Spleen (tissue), 7 donors: ENCODE data around the gene MICAL3.

Experiments used
- CTCF ChIP-seq, 11 experiments: fragments of 200-600 bp in 7 of 11; fragments of 450-650 bp in 4 of 11; sonication (generic) in 4 of 11; IDR thresholded peaks in 8 of 11; conservative IDR thresholded peaks in 3 of 11; 1 replicate in 7 of 11; 2 replicates in 4 of 11; pipeline versions ENCODE4 v1.4.0 to v1.8.0; 2016 to 2021; ENCODE audit warnings: antibody characterized with exemption in 11 of 11, inconsistent platforms in 4 of 11, mild to moderate bottlenecking in 1 of 11
- POLR2A ChIP-seq, 3 donors: fragments of 450-650 bp; IDR thresholded peaks; one replicate each; pipeline ENCODE4 v1.5.1; 2017; ENCODE audit warnings: antibody characterized with exemption in 3 of 3, mild to moderate bottlenecking in 1 of 3
- POLR2AphosphoS5 ChIP-seq, 3 donors: sonication (generic); formaldehyde crosslinking; IDR thresholded peaks; one replicate each; pipeline ENCODE4 v1.5.1; 2017; ENCODE audit warnings: antibody characterized with exemption in 3 of 3
- donor health status: DM: no; HTN: no; CAD: no; lungs with moderate emphysema.
- donor health status: DM: no; HTN: no; CAD: no.
- donor health status: DM: no; HTN: no; CAD: no.

GRCh38 chr22:17964156-17964555 is 60.2 kb downstream of the MICAL3 start:
- TF ChIP-seq POLR2AphosphoS5 (IDR thresholded peaks at IDR 0.05) (no peak), CTCF (IDR thresholded peaks at IDR 0.05 in 8 of 11, conservative IDR thresholded peaks at IDR 0.05 in 3 of 11) (no peak), POLR2A (IDR thresholded peaks at IDR 0.05) (no peak)
